22Rv1 (cell line): ENCODE measurements around the gene KY.

Experiments
- CTCF ChIP-seq: fragments of 450-650 bp; IDR thresholded peaks from 2 replicates; pipeline ENCODE4 v1.5.1; 2017; ENCODE audit warnings: mild to moderate bottlenecking
- ZFX ChIP-seq: fragments of 450-650 bp; IDR thresholded peaks from 2 replicates; pipeline ENCODE4 v1.6.1; 2017; ENCODE audit warnings: antibody characterized with exemption, borderline replicate concordance

- no peak for TF ChIP-seq CTCF
- no peak for TF ChIP-seq ZFX
These were observed 4.9 kb upstream of the KY start for GRCh38 chr3:134655706-134656105.
